Endothelial cell of umbilical vein (primary cell): Measurements from ENCODE around the gene FGFR4.
A peak's percentile ranks its signal among the peaks of the same experiment; 100 is the strongest.

ENCODE experiments used
- CTCF ChIP-seq, 2 donors: IDR thresholded peaks; 1 replicate in 1 of 2; 2 replicates in 1 of 2; pipeline ENCODE4 v1.5.1; 2011; ENCODE audit warnings: low read length in 2 of 2, mild to moderate bottlenecking in 2 of 2, moderate library complexity in 2 of 2, control low read depth in 1 of 2, inconsistent platforms in 1 of 2, low read depth in 1 of 2; ENCODE audit not compliant: insufficient read depth in 1 of 2; ENCODE audit errors: extremely low read depth in 1 of 2
- EZH2 ChIP-seq: IDR thresholded peaks from 2 replicates; pipeline ENCODE4 v1.6.1; 2012; ENCODE audit warnings: borderline replicate concordance, low read depth, mild to moderate bottlenecking, moderate library complexity, low read length, inconsistent platforms; ENCODE audit not compliant: severe bottlenecking
- FOS ChIP-seq: IDR thresholded peaks from 2 replicates; pipeline ENCODE4 v1.6.1; 2011; ENCODE audit warnings: mild to moderate bottlenecking, low read length, moderate library complexity, borderline replicate concordance; ENCODE audit not compliant: insufficient read depth
- GATA2 ChIP-seq: IDR thresholded peaks from 2 replicates; pipeline ENCODE4 v1.7.0; 2011; ENCODE audit warnings: low read depth, mild to moderate bottlenecking, moderate library complexity, mixed read lengths, low read length; ENCODE audit not compliant: insufficient read length, insufficient read depth
- JUN ChIP-seq: IDR thresholded peaks from 2 replicates; pipeline ENCODE4 v1.6.1; 2011; ENCODE audit warnings: borderline replicate concordance, low read depth; ENCODE audit not compliant: insufficient read length, insufficient read depth
- MAX ChIP-seq: IDR thresholded peaks from 2 replicates; pipeline ENCODE4 v1.6.1; 2011; ENCODE audit not compliant: insufficient read depth, insufficient read length
- POLR2A ChIP-seq: IDR thresholded peaks from 2 replicates; pipeline ENCODE4 v1.6.1; 2012; ENCODE audit warnings: low read depth, mild to moderate bottlenecking, control low read depth, low read length
- POLR2AphosphoS5 ChIP-seq: IDR thresholded peaks from 2 replicates; pipeline ENCODE4 v1.6.1; 2012; ENCODE audit warnings: low read depth, mild to moderate bottlenecking, control low read depth, low read length, moderate library complexity; ENCODE audit not compliant: insufficient read depth

GRCh38 chr5:177133853-177134696 is 47.4 kb downstream of the FGFR4 start:
- no peak for TF ChIP-seq CTCF (IDR thresholded peaks at IDR 0.05; ENCODE audit: extremely low read depth in 1 of 2, insufficient read depth in 1 of 2, low read depth in 1 of 2, low read length in 2 of 2)
- peak; percentile 56 for TF ChIP-seq POLR2A
- peak; percentile 45 for TF ChIP-seq POLR2AphosphoS5
- no peak for TF ChIP-seq JUN
- no peak for TF ChIP-seq EZH2
- no peak for TF ChIP-seq MAX
- TF ChIP-seq FOS: no peak
- TF ChIP-seq GATA2: no peak
